Measurements from ENCODE around the gene PHTF2.

The PHTF2 gene

GRCh38 chr7:77794000-77794399 lies 4.6 kb upstream of the PHTF2 start:
- DNase-seq (ENCODE audit: low read depth) = no peak

- DNase-seq (ENCODE audit: low read depth) = no peak
Observed at GRCh38 chr7:77796109-77796508, 2.5 kb upstream of the PHTF2 start.

- DNase-seq (ENCODE audit: low read depth) = no peak
Observed at GRCh38 chr7:77796960-77797359, 1.6 kb upstream of the PHTF2 start.

GRCh38 chr7:77797734-77798393 lies 709 bp upstream of the PHTF2 start:
- no peak for DNase-seq (ENCODE audit: low read depth)

GRCh38 chr7:77799078-77799964 lies 748 bp downstream of the PHTF2 start:
- peak; percentile 53 for DNase-seq (ENCODE audit: low read depth)

- DNase-seq (ENCODE audit: low read depth) = peak; percentile 38
Observed at GRCh38 chr7:77800158-77800557, 1.6 kb downstream of the PHTF2 start.

GRCh38 chr7:77800730-77801129 lies 2.2 kb downstream of the PHTF2 start:
- no peak for DNase-seq (ENCODE audit: low read depth)

GRCh38 chr7:77802557-77803405 lies 4.2 kb downstream of the PHTF2 start:
- peak; percentile 13 for DNase-seq (ENCODE audit: low read depth)

GRCh38 chr7:77806425-77806824 lies 7.9 kb downstream of the PHTF2 start:
- DNase-seq (ENCODE audit: low read depth) = no peak

GRCh38 chr7:77808517-77808916 lies 9.9 kb downstream of the PHTF2 start:
- DNase-seq (ENCODE audit: low read depth) = no peak

- DNase-seq (ENCODE audit: low read depth) = peak; percentile 75
Observed at GRCh38 chr7:77811516-77812289, 13.1 kb downstream of the PHTF2 start.

GRCh38 chr7:77812290-77812685 lies 13.7 kb downstream of the PHTF2 start:
- peak; percentile 86 for DNase-seq (ENCODE audit: low read depth)

- no peak for DNase-seq (ENCODE audit: low read depth)
Observed at GRCh38 chr7:77813180-77813579, 14.6 kb downstream of the PHTF2 start.

- no peak for DNase-seq (ENCODE audit: low read depth)
Observed at GRCh38 chr7:77819021-77819420, 20.4 kb downstream of the PHTF2 start.

- DNase-seq (ENCODE audit: low read depth) = no peak
Observed at GRCh38 chr7:77820967-77821366, 22.4 kb downstream of the PHTF2 start.

- no peak for DNase-seq (ENCODE audit: low read depth)
Observed at GRCh38 chr7:77822269-77822668, 23.7 kb downstream of the PHTF2 start.

- no peak for DNase-seq (ENCODE audit: low read depth)
Observed at GRCh38 chr7:77823787-77824186, 25.2 kb downstream of the PHTF2 start.

- DNase-seq (ENCODE audit: low read depth) = no peak
Observed at GRCh38 chr7:77824636-77825035, 26.1 kb downstream of the PHTF2 start.

- no peak for DNase-seq (ENCODE audit: low read depth)
Observed at GRCh38 chr7:77825131-77825530, 26.6 kb downstream of the PHTF2 start.

- DNase-seq (ENCODE audit: low read depth) = no peak
Observed at GRCh38 chr7:77826300-77826699, 27.7 kb downstream of the PHTF2 start.

GRCh38 chr7:77827999-77828398 lies 29.4 kb downstream of the PHTF2 start:
- DNase-seq (ENCODE audit: low read depth) = no peak

Measured in ELR (cell line).